GM13976 (cell line): Measurements from ENCODE around the gene PLXND1.

Experiments used
- DNase-seq: peaks from one replicate; pipeline ENCODE4 v3.0.0; 2012; ENCODE audit warnings: low spot score
- in situ Hi-C: fragments of 300-500 bp; cut with MboI; formaldehyde crosslinking; loops from one replicate; pipeline ENCODE4 v1.12.0; 2022; ENCODE audit warnings: low sequenced_read_pairs, mixed read lengths, inconsistent platforms; ENCODE audit not compliant: unreplicated experiment
- TF ChIP-seq, protein P1 (sequence below): IDR thresholded peaks from 2 replicates; pipeline ENCODE4 v1.5.1; 2012; ENCODE audit warnings: borderline replicate concordance, mild to moderate bottlenecking; ENCODE audit not compliant: insufficient read depth; ENCODE audit errors: extremely low read depth, missing control alignments, control extremely low read depth

Gene PLXND1

GRCh38 chr3:129512595-129512994, 93.9 kb downstream of the PLXND1 start:
- in situ Hi-C loops: no loop called here
- DNase-seq: no peak
- TF ChIP-seq, protein P1, sequence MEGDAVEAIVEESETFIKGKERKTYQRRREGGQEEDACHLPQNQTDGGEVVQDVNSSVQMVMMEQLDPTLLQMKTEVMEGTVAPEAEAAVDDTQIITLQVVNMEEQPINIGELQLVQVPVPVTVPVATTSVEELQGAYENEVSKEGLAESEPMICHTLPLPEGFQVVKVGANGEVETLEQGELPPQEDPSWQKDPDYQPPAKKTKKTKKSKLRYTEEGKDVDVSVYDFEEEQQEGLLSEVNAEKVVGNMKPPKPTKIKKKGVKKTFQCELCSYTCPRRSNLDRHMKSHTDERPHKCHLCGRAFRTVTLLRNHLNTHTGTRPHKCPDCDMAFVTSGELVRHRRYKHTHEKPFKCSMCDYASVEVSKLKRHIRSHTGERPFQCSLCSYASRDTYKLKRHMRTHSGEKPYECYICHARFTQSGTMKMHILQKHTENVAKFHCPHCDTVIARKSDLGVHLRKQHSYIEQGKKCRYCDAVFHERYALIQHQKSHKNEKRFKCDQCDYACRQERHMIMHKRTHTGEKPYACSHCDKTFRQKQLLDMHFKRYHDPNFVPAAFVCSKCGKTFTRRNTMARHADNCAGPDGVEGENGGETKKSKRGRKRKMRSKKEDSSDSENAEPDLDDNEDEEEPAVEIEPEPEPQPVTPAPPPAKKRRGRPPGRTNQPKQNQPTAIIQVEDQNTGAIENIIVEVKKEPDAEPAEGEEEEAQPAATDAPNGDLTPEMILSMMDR: no peak

GRCh38 chr3:129507181-129507831, 99.2 kb downstream of the PLXND1 start:
- no peak for DNase-seq
- in situ Hi-C loops: no loop called here
- TF ChIP-seq, protein P1: no peak

DNA sequence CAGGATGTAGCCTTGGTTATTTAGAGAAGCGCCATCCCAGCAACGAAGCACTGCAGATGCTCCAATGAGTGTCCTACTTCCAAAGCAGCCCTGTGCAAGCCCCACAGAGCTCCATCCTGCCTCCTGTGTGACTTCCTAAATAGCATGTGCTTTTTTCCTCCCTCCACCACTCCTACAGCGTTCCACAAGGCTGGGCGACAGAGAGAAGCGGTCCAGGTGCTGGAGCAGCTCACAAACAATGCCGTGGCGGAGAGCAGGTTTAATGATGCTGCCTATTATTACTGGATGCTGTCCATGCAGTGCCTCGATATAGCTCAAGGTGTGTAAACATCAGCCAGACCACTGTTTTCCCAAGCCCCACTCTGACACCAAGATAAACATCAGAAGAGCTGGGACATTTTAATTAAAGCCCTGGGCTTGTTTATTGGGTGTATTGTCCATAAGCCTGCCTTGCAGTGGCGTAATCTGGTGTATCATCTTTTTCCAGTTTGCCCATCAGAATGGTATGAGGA, 100.2 kb downstream of the PLXND1 start:
- DNase-seq: no peak
- in situ Hi-C loops: no loop called here
- TF ChIP-seq, protein P1: no peak

DNA sequence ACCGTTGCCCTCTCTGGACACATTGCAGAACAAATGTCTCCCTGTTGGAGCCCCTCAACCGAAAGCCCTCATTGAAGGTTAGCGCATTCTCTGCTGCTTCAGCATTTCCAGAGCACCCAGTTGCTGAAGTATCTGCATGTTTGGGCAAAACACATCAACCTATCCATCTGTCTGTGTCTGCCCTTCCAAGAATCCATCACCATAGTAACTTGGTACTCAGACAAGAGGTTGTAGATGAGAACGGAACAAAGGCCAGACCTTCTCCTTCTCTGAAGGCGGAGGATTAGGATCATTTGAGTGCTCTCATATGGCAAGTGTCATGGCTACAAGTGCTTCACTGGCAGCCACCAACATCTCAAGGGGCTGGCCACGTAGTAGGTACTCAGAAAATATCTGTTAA, 101.1 kb downstream of the PLXND1 start:
- DNase-seq: no peak
- in situ Hi-C loops: no loop called here
- TF ChIP-seq, protein P1: no peak
